ENCODE results near the gene OR52E5. TPM values are rescaled to one million over a fixed set of nuclear protein-coding genes. Genes with fewer than 3 reads are reported as not detected.

Gene OR52E5
- polyA plus RNA-seq, 1 donor (not counting 4 experiments of a cell fraction or from before 2014, with no cell fraction given): not detected

GRCh38 chr11:5899534-5899933 lies 6.5 kb downstream of the OR52E5 start:
- H3K79me2 ChIP-seq (ENCODE audit: control insufficient read depth, insufficient read depth, low read length): no peaks in the 10 kb centered on the region
- DNase-seq (ENCODE audit: low read depth, low spot score): no peak
- no peak overlapping the region for H2AFZ ChIP-seq (ENCODE audit: control insufficient read depth, low read length)
- FAIRE-seq: no peak
- no peaks in the 10 kb centered on the region for H3K36me3 ChIP-seq (ENCODE audit: control insufficient read depth in 2 of 2, extremely low read depth in 1 of 2, insufficient read depth in 2 of 2, low read length in 2 of 2)
- H3K27ac ChIP-seq (ENCODE audit: control insufficient read depth, insufficient read depth, low read length): no peak overlapping the region
- no peaks in the 10 kb centered on the region for H3K4me1 ChIP-seq (ENCODE audit: control insufficient read depth, extremely low read depth, insufficient read depth, low read length)
- dilution Hi-C loops (cut with MboI; ENCODE audit: extremely low pct_ligation_motif_present, low sequenced_read_pairs): no loop called here
- TF ChIP-seq EZH2 (IDR thresholded peaks at IDR 0.05; ENCODE audit: low read length) (no peak), CTCF (optimal IDR thresholded peaks at IDR 0.05 in 1 of 3, IDR thresholded peaks at IDR 0.05 in 1 of 3, conservative IDR thresholded peaks at IDR 0.05 in 1 of 3; ENCODE audit: extremely low read depth in 1 of 3, insufficient read depth in 2 of 3, low read length in 3 of 3) (no peak)
- H3K27me3 ChIP-seq (ENCODE audit: control insufficient read depth, extremely low read depth, insufficient read depth, low read length): no peaks in the 10 kb centered on the region
- H3K4me3 ChIP-seq (ENCODE audit: control insufficient read depth in 2 of 3, extremely low read depth in 1 of 3, insufficient read depth in 2 of 3, low read depth in 1 of 3, low read length in 3 of 3): no peak overlapping the region
- H3K4me2 ChIP-seq (ENCODE audit: control insufficient read depth, extremely low read depth, insufficient read depth, low read depth, low read length): no peak overlapping the region
- H3K9me1 ChIP-seq (ENCODE audit: control insufficient read depth, extremely low read depth, insufficient read depth, low read length): no peaks in the 10 kb centered on the region
- H3K9ac ChIP-seq (ENCODE audit: control insufficient read depth, extremely low read depth, insufficient read depth, low read length): no peak overlapping the region
- no peaks in the 10 kb centered on the region for H3K9me3 ChIP-seq (ENCODE audit: control insufficient read depth, low read depth, low read length)
- H4K20me1 ChIP-seq (ENCODE audit: control insufficient read depth, extremely low read depth, insufficient read depth, low read length): no peaks in the 10 kb centered on the region

- Histone ChIP-seq H3K9ac (ENCODE audit: control insufficient read depth, extremely low read depth, insufficient read depth, low read length) (no peak overlapping the region), H3K27ac (ENCODE audit: control insufficient read depth, insufficient read depth, low read length) (no peak overlapping the region), H3K4me1 (ENCODE audit: control insufficient read depth, extremely low read depth, insufficient read depth, low read length) (no peaks in the 10 kb centered on the region), H3K9me1 (ENCODE audit: control insufficient read depth, extremely low read depth, insufficient read depth, low read length) (no peaks in the 10 kb centered on the region), H3K36me3 (ENCODE audit: control insufficient read depth in 2 of 2, extremely low read depth in 1 of 2, insufficient read depth in 2 of 2, low read length in 2 of 2) (no peaks in the 10 kb centered on the region), H3K27me3 (ENCODE audit: control insufficient read depth, extremely low read depth, insufficient read depth, low read length) (no peaks in the 10 kb centered on the region), H2AFZ (ENCODE audit: control insufficient read depth, low read length) (no peak overlapping the region), H3K9me3 (ENCODE audit: control insufficient read depth, low read depth, low read length) (no peaks in the 10 kb centered on the region), H3K79me2 (ENCODE audit: control insufficient read depth, insufficient read depth, low read length) (no peaks in the 10 kb centered on the region), H4K20me1 (ENCODE audit: control insufficient read depth, extremely low read depth, insufficient read depth, low read length) (no peaks in the 10 kb centered on the region), H3K4me3 (ENCODE audit: control insufficient read depth in 2 of 3, extremely low read depth in 1 of 3, insufficient read depth in 2 of 3, low read depth in 1 of 3, low read length in 3 of 3) (no peak overlapping the region), H3K4me2 (ENCODE audit: control insufficient read depth, extremely low read depth, insufficient read depth, low read depth, low read length) (no peak overlapping the region)
- DNase-seq (ENCODE audit: low read depth, low spot score) (no peak), FAIRE-seq (no peak)
- TF ChIP-seq CTCF (optimal IDR thresholded peaks at IDR 0.05 in 1 of 3, IDR thresholded peaks at IDR 0.05 in 1 of 3, conservative IDR thresholded peaks at IDR 0.05 in 1 of 3; ENCODE audit: extremely low read depth in 1 of 3, insufficient read depth in 2 of 3, low read length in 3 of 3): no peak
- TF ChIP-seq EZH2 (IDR thresholded peaks at IDR 0.05; ENCODE audit: low read length): no peak
- dilution Hi-C loops (cut with MboI; ENCODE audit: extremely low pct_ligation_motif_present, low sequenced_read_pairs): no loop called here
Observed at GRCh38 chr11:5910540-5910939, 17.5 kb downstream of the OR52E5 start.

Data from keratinocyte (primary cell).